ENCODE measurements around the gene ABCA7. TPM values are rescaled to one million over a fixed set of nuclear protein-coding genes. Genes with fewer than 3 reads are reported as not detected.

ABCA7 gene
- total and polyA plus RNA-seq, 2 of the 13 experiments (the other 11 are each of a cell fraction or from before 2014, with no cell fraction given), result 4.4 to 32.4 TPM

DNA sequence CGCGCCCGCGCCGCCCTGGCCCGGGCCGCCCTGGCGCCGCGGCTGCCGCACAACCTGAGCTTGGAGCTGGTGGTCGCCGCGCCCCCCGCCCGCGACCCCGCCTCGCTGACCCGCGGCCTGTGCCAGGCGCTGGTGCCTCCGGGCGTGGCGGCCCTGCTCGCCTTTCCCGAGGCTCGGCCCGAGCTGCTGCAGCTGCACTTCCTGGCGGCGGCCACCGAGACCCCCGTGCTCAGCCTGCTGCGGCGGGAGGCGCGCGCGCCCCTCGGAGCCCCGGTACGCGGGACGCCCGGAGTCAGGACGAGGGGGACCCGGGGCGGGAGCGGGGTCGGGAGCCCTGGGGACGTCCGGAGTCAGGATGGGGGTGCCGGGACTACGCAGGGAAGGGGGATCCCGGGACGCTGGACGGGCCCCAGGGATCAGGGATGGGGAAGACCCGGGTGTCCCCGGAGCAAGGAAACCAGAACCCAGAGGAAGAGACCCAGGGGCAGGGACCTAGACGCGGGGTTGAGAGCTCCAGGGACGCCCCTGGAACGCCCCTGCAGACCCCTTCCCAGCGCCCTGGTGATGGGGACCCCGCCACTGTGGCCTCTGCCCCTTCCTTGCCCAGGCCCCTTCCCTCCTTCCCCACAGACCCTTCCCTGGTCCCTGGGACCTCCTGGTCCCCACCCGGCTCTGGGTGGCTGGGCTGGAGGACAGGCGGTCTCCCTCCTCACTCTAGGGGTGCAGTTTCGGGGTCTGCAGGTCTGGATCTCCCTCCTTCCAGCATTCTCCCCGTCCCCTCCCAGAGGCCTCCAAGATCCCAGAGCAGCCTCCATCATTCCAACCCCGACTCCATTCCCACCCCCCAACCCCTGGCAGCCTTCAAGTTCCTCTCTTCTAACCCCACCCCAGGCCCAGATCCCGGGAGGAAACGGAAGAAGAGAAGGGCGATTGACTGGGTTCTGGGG is 39.0 kb upstream of the ABCA7 start:
- Histone ChIP-seq H3K4me3 (replicated peaks in 1 of 3; ENCODE audit: insufficient read depth in 1 of 3, low read depth in 2 of 3, low read length in 3 of 3) (peak overlapping the region; percentile 27 to 66 (median 37); a peak in 5 of 6 replicates), H3K79me2 (ENCODE audit: insufficient read depth, low read length) (no peaks in the 10 kb centered on the region), H3K4me1 (ENCODE audit: insufficient read depth, low read length) (peaks cover 36% of the 10 kb centered on the region), H4K20me1 (ENCODE audit: insufficient read depth, low read length) (no peaks in the 10 kb centered on the region), H3K9me3 (ENCODE audit: low read length) (no peaks in the 10 kb centered on the region), H3K9ac (ENCODE audit: insufficient read depth, low read depth, low read length) (0 out of 2 replicates have a peak overlapping the region, but pooled peaks have one; percentile 8), H3K27me3 (ENCODE audit: control insufficient read depth in 1 of 2, insufficient read depth in 2 of 2, low read length in 2 of 2) (peaks cover 15 to 50% of the 10 kb centered on the region in 2 experiments), H3K4me2 (ENCODE audit: low read depth, low read length) (peak overlapping the region; percentile 65), H3K27ac (ENCODE audit: extremely low read length, insufficient read depth, low read length) (no peak overlapping the region), H2AFZ (ENCODE audit: low read length) (no peak overlapping the region), H3K36me3 (replicated peaks in 1 of 2; ENCODE audit: control insufficient read depth in 1 of 2, insufficient read depth in 2 of 2, low read length in 2 of 2) (no peaks in the 10 kb centered on the region)
- intact Hi-C loops (cut with micrococcal nuclease; ENCODE audit: unreplicated experiment), result no loop called here
- ATAC-seq (0 out of 3 replicates have a peak, but pooled peaks have one; percentile 2), FAIRE-seq (no peak), DNase-seq (ENCODE audit: low spot score) (no peak)
- WGBS (ENCODE audit: low lambda C conversion rate), result 5% methylated on average over 25 of the region's 73 CpGs
- no TSS peak for BruUV-seq (replicated peaks)
- ChIA-PET CTCF (ENCODE audit: low intra/inter-chr PET ratio, low total read pairs) (no interaction called here), POLR2A (no interaction called here)
- TF ChIP-seq, protein P1, sequence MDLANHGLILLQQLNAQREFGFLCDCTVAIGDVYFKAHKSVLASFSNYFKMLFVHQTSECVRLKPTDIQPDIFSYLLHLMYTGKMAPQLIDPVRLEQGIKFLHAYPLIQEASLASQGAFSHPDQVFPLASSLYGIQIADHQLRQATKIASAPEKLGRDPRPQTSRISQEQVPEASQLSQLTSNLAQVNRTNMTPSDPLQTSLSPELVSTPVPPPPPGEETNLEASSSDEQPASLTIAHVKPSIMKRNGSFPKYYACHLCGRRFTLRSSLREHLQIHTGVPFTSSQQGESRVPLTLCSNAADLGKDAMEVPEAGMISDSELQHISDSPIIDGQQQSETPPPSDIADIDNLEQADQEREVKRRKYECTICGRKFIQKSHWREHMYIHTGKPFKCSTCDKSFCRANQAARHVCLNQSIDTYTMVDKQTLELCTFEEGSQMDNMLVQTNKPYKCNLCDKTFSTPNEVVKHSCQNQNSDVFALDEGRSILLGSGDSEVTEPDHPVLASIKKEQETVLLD (CRISPR knock-in tag; IDR thresholded peaks at IDR 0.05; ENCODE audit: low read depth), result no peak
- TF ChIP-seq GATAD2A (CRISPR knock-in tag; IDR thresholded peaks at IDR 0.05) (no peak), ZNF138 (CRISPR knock-in tag; IDR thresholded peaks at IDR 0.05; ENCODE audit: low read depth) (no peak), YEATS4 (CRISPR knock-in tag; IDR thresholded peaks at IDR 0.05; ENCODE audit: borderline replicate concordance) (no peak), NFIC (IDR thresholded peaks at IDR 0.05; ENCODE audit: low read length) (no peak), ZNF777 (CRISPR knock-in tag; IDR thresholded peaks at IDR 0.05) (0 out of 2 replicates have a peak, but pooled peaks have one; percentile 15), ZNF83 (CRISPR knock-in tag; IDR thresholded peaks at IDR 0.05; ENCODE audit: borderline replicate concordance) (no peak), TAF15 (IDR thresholded peaks at IDR 0.05; ENCODE audit: low read depth, low read length, poor library complexity, severe bottlenecking) (no peak), BRD4 (CRISPR knock-in tag; IDR thresholded peaks at IDR 0.05) (no peak)
- TF ChIP-seq, protein P2, sequence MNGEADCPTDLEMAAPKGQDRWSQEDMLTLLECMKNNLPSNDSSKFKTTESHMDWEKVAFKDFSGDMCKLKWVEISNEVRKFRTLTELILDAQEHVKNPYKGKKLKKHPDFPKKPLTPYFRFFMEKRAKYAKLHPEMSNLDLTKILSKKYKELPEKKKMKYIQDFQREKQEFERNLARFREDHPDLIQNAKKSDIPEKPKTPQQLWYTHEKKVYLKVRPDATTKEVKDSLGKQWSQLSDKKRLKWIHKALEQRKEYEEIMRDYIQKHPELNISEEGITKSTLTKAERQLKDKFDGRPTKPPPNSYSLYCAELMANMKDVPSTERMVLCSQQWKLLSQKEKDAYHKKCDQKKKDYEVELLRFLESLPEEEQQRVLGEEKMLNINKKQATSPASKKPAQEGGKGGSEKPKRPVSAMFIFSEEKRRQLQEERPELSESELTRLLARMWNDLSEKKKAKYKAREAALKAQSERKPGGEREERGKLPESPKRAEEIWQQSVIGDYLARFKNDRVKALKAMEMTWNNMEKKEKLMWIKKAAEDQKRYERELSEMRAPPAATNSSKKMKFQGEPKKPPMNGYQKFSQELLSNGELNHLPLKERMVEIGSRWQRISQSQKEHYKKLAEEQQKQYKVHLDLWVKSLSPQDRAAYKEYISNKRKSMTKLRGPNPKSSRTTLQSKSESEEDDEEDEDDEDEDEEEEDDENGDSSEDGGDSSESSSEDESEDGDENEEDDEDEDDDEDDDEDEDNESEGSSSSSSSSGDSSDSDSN (CRISPR knock-in tag; IDR thresholded peaks at IDR 0.05), result 0 out of 2 replicates have a peak, but pooled peaks have one; percentile 10
- TF ChIP-seq, protein P3, sequence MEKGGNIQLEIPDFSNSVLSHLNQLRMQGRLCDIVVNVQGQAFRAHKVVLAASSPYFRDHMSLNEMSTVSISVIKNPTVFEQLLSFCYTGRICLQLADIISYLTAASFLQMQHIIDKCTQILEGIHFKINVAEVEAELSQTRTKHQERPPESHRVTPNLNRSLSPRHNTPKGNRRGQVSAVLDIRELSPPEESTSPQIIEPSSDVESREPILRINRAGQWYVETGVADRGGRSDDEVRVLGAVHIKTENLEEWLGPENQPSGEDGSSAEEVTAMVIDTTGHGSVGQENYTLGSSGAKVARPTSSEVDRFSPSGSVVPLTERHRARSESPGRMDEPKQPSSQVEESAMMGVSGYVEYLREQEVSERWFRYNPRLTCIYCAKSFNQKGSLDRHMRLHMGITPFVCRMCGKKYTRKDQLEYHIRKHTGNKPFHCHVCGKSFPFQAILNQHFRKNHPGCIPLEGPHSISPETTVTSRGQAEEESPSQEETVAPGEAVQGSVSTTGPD (CRISPR knock-in tag; IDR thresholded peaks at IDR 0.05), result no peak
- TF ChIP-seq, protein P4, sequence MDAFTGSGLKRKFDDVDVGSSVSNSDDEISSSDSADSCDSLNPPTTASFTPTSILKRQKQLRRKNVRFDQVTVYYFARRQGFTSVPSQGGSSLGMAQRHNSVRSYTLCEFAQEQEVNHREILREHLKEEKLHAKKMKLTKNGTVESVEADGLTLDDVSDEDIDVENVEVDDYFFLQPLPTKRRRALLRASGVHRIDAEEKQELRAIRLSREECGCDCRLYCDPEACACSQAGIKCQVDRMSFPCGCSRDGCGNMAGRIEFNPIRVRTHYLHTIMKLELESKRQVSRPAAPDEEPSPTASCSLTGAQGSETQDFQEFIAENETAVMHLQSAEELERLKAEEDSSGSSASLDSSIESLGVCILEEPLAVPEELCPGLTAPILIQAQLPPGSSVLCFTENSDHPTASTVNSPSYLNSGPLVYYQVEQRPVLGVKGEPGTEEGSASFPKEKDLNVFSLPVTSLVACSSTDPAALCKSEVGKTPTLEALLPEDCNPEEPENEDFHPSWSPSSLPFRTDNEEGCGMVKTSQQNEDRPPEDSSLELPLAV (CRISPR knock-in tag; conservative IDR thresholded peaks at IDR 0.05; ENCODE audit: low read depth), result no peak
- TF ChIP-seq, protein P5, sequence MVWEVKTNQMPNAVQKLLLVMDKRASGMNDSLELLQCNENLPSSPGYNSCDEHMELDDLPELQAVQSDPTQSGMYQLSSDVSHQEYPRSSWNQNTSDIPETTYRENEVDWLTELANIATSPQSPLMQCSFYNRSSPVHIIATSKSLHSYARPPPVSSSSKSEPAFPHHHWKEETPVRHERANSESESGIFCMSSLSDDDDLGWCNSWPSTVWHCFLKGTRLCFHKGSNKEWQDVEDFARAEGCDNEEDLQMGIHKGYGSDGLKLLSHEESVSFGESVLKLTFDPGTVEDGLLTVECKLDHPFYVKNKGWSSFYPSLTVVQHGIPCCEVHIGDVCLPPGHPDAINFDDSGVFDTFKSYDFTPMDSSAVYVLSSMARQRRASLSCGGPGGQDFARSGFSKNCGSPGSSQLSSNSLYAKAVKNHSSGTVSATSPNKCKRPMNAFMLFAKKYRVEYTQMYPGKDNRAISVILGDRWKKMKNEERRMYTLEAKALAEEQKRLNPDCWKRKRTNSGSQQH (CRISPR knock-in tag; IDR thresholded peaks at IDR 0.05; ENCODE audit: low read depth), result no peak
- in situ Hi-C loops (cut with HindIII; ENCODE audit: extremely low pct_ligation_motif_present, low pct_unique_long_range_greater_than_20kb), result no loop called here

Measured in HepG2 (cell line).